GM19035 (cell line): ENCODE data around the gene IPO9.
A peak's percentile ranks its signal among the peaks of the same experiment; 100 is the strongest.

Experiments used
- ATAC-seq: cut with Tn5 transposase; IDR thresholded peaks from one replicate; pipeline ENCODE4 v1.9.1; 2021; ENCODE audit not compliant: unreplicated experiment

The IPO9 gene

DNA sequence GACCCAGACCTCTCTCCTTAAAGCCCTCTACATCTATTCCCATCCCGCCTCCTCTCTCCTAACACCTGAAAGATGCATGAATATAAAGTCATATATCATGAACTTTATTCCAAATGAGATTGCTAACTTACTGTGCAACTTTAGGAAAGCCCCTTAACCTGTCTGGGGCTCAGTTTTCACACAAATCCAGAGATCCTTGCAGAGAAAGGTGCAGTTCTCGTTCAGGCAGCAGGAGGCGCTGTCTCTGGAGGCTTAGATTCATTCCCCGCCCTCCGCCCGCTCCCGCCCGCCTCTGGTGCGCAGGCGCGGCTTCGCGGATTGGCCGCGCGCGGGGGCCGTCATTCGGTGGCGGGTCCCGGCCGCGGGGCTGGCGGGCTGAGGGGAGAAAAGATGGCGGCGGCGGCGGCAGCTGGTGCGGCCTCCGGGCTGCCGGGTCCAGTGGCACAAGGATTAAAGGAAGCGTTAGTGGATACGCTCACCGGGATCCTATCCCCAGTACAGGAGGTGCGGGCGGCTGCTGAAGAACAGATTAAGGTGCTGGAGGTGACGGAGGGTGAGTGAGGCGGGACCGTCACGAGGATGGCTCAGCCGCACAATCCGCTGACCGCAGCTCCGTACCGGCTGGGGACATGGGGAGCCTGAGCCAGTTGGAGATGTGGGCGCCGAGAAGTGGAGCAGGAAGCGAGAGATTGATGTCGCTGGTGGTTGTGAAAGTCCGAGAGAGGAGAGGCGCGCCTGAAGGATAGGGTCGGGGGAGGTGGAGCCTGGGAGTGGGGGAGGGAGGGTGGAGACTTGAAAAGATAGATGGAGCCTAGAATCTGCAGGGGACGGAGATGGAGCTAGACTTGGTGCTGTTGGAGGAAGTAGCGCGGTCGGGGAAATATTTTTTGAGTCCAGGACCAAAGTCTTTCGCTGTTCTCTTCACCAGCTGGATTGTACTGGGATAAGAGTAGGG, at the start of gene IPO9:
TSS of gene IPO9 (plus strand) at position 338 of the 955 bp plus-strand sequence. CDS start at position 391, 53 bp downstream.
- ATAC-seq, result peak; percentile 93

DNA sequence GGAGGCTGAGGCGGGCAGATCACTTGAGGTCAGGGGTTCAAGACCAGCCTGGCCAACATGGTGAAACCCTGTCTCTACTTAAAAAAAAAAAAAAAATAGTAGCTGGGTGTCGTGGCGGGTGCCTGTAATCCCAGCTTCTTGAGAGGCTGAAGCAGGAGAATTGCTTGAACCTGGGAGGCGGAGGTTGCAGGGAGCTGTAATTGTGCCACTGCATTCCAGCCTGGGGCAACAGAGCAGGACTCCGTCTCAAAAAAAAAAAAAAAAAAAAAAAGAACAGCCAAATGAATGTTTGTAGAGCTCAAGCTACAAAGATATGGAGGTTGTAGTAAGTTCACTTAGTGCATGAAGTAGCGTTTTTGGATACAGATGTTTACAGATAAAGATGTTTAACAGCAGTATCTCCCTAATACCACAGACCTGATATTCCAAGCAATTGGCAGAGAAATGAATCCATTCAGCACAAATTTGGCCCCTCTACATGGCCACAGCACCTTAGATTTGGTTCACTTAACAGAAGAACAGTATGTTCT, 49.5 kb upstream of the IPO9 start:
- ATAC-seq, result no peak

DNA sequence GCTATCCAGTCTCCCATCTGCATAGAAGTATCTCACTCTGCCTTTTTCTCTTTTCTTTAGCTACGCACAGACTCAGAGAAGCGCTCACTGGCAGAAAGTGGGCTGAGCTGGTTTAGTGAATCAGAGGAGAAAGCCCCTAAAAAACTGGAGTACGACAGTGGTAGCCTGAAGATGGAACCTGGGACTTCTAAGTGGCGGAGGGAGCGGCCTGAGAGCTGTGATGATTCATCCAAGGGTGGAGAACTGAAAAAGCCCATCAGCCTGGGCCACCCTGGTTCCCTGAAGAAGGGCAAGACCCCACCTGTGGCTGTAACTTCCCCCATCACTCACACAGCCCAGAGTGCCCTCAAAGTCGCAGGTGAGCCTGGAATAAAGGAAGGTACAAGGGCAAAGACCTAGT, 48.0 kb upstream of the IPO9 start:
- ATAC-seq, result no peak

GRCh38 chr1:201781437-201781836, 47.5 kb upstream of the IPO9 start:
- ATAC-seq, result no peak

DNA sequence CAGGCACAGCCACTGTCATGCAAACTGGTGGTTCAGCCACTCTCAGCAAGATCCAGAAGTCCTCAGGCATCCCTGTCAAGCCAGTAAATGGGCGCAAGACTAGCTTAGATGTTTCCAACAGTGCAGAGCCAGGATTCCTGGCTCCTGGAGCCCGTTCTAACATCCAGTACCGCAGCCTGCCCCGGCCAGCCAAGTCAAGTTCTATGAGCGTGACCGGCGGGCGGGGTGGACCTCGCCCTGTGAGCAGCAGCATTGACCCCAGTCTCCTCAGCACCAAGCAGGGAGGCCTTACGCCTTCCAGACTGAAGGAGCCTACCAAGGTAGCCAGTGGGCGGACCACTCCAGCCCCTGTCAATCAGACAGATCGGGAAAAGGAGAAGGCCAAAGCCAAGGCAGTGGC, 46.6 kb upstream of the IPO9 start:
- no peak for ATAC-seq

- ATAC-seq, result no peak
Observed at GRCh38 chr1:201783058-201783457, 45.9 kb upstream of the IPO9 start.

DNA sequence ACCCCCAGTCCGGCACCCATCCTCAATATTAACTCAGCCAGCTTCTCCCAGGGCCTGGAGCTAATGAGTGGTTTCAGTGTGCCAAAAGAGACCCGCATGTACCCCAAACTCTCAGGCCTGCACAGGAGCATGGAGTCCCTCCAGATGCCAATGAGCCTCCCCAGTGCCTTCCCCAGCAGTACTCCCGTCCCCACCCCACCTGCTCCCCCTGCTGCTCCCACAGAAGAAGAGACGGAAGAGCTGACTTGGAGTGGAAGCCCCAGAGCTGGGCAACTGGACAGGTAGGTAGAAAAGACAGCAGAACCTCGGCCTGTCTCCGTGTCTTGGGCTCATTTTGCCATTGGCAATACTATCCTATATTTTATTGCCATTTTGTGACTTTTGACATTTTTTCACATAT, 45.4 kb upstream of the IPO9 start:
- no peak for ATAC-seq

- ATAC-seq, result no peak
Observed at GRCh38 chr1:201785291-201785690, 43.7 kb upstream of the IPO9 start.

- no peak for ATAC-seq
Observed at GRCh38 chr1:201786824-201787223, 42.1 kb upstream of the IPO9 start.

GRCh38 chr1:201788296-201788695, 40.7 kb upstream of the IPO9 start:
- no peak for ATAC-seq

- ATAC-seq, result no peak
Observed at GRCh38 chr1:201789245-201789644, 39.7 kb upstream of the IPO9 start.

- ATAC-seq, result no peak
Observed at GRCh38 chr1:201790261-201790660, 38.7 kb upstream of the IPO9 start.

GRCh38 chr1:201791051-201791778, 37.7 kb upstream of the IPO9 start:
- no peak for ATAC-seq

DNA sequence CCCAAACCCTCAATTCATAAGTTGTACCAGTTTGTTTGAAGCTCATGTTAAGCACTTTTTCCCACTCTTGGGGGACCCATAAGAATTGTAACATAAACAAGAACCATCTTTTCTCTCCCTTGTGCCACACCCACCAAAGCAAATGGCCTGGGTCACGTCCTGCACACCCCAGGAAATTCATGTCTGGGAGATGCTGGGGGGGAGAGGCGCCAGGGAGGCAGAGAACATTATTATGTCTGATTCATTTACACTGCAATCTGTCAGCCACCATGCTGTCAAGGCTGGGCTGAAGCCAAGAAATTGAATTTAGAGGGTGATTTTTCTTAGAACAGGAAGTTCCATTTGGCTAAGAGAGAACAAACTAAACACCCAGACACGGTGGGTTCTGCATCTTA, 37.2 kb upstream of the IPO9 start:
- ATAC-seq, result no peak

DNA sequence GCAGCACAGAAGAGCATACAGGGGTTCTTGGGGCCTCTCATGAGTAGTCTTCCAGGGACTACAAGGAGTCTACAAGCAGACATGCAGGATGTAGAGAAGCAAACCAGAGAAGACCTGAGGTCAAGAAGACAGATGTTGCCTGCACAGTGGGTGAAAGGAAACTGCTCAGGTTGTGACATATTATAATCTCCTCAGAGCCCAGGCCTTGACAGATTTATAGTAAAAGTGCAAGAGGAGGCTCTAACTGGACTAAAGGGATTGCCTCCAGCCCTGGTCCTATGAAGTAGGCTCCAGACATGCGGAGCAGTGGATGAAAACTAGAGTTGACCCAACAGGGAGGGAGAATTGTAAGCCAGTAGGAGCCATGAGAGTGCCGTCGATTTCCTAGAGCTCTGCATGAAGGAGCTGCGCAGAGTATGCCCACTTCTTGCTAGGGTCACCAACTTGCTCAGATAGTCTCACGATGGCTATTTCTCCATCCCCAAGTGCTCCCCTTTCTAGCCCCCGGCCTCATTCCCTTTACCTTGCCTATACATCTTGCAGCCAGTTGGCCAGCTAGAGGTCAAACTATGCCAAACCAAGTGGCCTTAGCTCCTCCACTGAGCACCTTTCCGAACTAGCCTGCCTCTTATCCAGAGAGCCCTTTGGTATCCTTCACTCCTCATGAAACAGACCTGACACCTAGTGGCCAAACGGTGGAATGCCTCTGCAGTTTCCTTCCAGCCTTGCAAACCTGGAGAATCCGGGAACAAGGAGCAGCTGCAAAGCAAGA, 36.2 kb upstream of the IPO9 start:
- no peak for ATAC-seq

GRCh38 chr1:201793306-201793925, 35.5 kb upstream of the IPO9 start:
- no peak for ATAC-seq

- no peak for ATAC-seq
Observed at GRCh38 chr1:201795066-201795465, 33.9 kb upstream of the IPO9 start.

- ATAC-seq, result no peak
Observed at GRCh38 chr1:201800246-201800645, 28.7 kb upstream of the IPO9 start.

GRCh38 chr1:201806801-201807200, 22.2 kb upstream of the IPO9 start:
- no peak for ATAC-seq

DNA sequence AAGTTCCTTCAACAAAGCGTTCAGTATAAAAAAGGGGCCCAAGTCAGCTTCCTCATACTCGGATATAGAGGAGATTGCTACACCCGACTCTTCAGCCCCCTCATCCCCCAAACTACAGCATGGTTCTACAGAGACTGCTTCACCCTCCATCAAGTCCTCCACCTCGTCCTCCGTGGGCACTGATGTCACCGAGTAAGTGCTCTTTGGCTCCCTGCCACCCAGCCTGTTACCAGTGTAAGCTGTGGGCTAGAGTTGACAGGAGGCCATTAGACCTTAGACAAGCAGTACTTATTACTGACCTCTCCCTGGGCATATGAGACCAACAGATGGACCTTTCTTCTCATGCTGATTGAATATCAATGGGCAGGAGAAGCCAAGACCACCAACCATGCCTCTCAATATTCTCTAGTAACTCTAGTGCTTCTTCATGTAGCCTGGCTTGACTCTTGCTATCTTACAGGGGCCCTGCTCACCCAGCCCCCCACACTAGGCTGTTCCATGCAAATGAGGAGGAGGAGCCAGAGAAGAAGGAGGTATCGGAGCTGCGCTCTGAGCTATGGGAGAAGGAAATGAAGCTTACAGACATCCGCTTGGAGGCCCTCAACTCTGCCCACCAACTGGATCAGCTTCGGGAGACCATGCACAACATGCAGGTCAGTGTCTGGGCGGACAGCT, 20.9 kb upstream of the IPO9 start:
- no peak for ATAC-seq
